ENCODE results near the gene CDCP1. TPM values are rescaled to one million over a fixed set of nuclear protein-coding genes. Genes with fewer than 3 reads are reported as not detected.
A peak's percentile ranks its signal among the peaks of the same experiment; 100 is the strongest.

The CDCP1 gene
- total and polyA plus RNA-seq, 10 donors = 0.15 to 3.6 (median 2.1) TPM

DNA sequence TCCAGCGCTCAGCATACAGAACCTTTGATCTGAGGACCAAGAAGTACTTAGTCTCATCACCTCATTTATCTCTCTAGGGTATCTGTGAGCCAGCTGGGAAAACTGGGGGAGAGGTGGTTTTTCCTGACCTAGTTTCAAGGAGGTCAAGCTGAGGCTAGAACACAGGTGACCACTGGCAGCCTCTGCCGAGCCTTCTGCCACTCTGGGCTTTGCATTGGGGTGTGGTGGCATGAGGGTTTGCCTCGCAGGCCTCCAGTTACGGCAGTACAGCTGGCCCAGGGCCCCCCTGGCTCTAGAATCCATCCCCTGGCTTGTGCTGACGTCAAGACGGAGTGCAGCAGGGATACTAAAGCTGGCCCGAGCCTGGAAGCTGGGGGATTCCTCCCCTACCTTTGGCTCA is 34.7 kb upstream of the CDCP1 start:
- DNase-seq = no peak

DNA sequence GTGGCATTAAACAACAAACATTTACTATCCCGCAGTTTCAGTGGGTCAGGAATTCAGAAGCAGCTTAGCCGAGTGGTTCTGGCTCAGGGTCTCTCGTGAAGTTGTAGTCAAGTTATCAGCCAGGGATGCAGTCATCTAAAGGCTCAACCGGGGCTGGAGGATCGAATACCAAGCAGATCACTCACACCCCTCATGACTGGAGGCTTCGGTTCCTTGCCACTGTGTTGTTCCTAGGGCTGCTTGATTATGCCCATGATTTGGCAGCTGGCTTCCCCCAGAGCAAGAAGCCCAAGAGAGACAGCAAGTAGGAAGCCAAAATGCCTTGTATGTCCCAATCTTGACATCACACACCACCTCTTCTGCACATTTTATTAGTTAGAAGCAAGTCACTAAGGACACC is 33.9 kb upstream of the CDCP1 start:
- Histone ChIP-seq H3K27me3 (replicated peaks in 1 of 7) (no peaks in the 10 kb centered on the region), H3K27ac (no peak overlapping the region), H3K36me3 (no peaks in the 10 kb centered on the region), H3K4me1 (no peaks in the 10 kb centered on the region), H3K4me3 (no peak overlapping the region), H3K9me3 (no peaks in the 10 kb centered on the region)
- no peak for TF ChIP-seq POLR2A (IDR thresholded peaks at IDR 0.05)
- no peak for TF ChIP-seq POLR2AphosphoS5 (IDR thresholded peaks at IDR 0.05)
- TF ChIP-seq, protein P1, sequence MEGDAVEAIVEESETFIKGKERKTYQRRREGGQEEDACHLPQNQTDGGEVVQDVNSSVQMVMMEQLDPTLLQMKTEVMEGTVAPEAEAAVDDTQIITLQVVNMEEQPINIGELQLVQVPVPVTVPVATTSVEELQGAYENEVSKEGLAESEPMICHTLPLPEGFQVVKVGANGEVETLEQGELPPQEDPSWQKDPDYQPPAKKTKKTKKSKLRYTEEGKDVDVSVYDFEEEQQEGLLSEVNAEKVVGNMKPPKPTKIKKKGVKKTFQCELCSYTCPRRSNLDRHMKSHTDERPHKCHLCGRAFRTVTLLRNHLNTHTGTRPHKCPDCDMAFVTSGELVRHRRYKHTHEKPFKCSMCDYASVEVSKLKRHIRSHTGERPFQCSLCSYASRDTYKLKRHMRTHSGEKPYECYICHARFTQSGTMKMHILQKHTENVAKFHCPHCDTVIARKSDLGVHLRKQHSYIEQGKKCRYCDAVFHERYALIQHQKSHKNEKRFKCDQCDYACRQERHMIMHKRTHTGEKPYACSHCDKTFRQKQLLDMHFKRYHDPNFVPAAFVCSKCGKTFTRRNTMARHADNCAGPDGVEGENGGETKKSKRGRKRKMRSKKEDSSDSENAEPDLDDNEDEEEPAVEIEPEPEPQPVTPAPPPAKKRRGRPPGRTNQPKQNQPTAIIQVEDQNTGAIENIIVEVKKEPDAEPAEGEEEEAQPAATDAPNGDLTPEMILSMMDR (IDR thresholded peaks at IDR 0.05 in 8 of 11, conservative IDR thresholded peaks at IDR 0.05 in 3 of 11) = no peak
- intact Hi-C loops (cut with DNase I; ENCODE audit: low total_unique reads) = no loop called here
- 57 to 91% (median 82%) methylated on average over 6 of the region's 6 CpGs for WGBS, 5 donors
- peak; percentile 19 for DNase-seq

More for the DNA sequence above, 34.7 kb upstream of the CDCP1 start:
- no peaks in the 10 kb centered on the region for H3K27me3 ChIP-seq (replicated peaks in 1 of 7)
- H3K4me1 ChIP-seq = no peaks in the 10 kb centered on the region
- WGBS, 5 donors = 61 to 98% (median 84%) methylated on average over 3 to 7 of the region's 7 CpGs
- intact Hi-C loops (cut with DNase I; ENCODE audit: low total_unique reads) = no loop called here
- H3K36me3 ChIP-seq = no peaks in the 10 kb centered on the region
- no peak overlapping the region for H3K27ac ChIP-seq
- no peak overlapping the region for H3K4me3 ChIP-seq
- no peaks in the 10 kb centered on the region for H3K9me3 ChIP-seq
- TF ChIP-seq POLR2AphosphoS5 (IDR thresholded peaks at IDR 0.05) (no peak), POLR2A (IDR thresholded peaks at IDR 0.05) (no peak)
- TF ChIP-seq, protein P1 (IDR thresholded peaks at IDR 0.05 in 8 of 11, conservative IDR thresholded peaks at IDR 0.05 in 3 of 11) = no peak

- intact Hi-C loops (cut with DNase I; ENCODE audit: low total_unique reads) = no loop called here
- H3K27ac ChIP-seq = no peak overlapping the region
- H3K36me3 ChIP-seq = no peaks in the 10 kb centered on the region
- H3K4me3 ChIP-seq = no peak overlapping the region
- no peaks in the 10 kb centered on the region for H3K9me3 ChIP-seq
- TF ChIP-seq, protein P1 (IDR thresholded peaks at IDR 0.05 in 8 of 11, conservative IDR thresholded peaks at IDR 0.05 in 3 of 11) = no peak
- no peaks in the 10 kb centered on the region for H3K27me3 ChIP-seq (replicated peaks in 1 of 7)
- WGBS, 5 donors = 81 to 97% (median 89%) methylated on average over 3 of the region's 3 CpGs
- no peaks in the 10 kb centered on the region for H3K4me1 ChIP-seq
- peak; percentile 54 for DNase-seq
Observed at GRCh38 chr3:45179163-45179562, 33.0 kb upstream of the CDCP1 start.

DNA sequence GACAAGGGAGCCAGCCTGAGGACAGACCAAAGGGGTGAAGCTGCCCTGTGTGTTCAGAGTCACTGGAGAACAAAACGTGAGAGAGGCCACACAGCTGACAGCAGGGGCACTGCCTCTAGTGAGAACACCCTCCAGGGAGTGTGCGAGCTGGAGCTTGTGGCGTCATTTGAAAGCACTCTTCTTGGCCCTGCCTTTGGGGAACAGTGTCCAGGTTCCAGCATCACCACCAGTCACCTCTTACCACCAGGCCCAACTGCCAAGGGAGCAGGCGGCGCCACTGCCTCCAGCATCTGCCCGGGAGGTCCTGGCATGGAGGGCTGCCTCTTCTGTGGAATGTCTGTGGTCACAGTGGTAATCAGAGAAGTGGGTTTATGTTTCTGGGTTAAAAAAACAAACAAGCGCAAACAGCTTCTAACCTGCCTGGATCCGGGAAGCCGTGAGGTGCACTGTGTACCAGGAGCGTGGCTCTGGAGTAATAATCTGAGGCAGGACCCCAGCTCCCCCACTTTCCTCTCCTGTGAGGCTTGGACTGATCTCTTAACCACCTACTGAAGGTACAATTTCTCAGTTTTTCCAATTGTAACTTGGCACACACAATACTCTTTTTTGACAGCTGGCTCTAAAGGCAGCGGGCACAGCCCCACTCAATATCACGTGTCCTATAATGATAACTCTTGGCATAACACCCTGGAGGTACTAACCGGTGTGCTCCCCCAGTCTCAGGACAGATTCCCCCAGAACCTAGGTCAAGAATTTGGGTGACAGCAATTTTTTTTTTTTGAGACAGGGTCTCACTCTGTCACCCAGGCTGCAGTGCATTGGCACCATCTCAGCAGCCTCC is 32.2 kb upstream of the CDCP1 start:
- no peak for TF ChIP-seq POLR2AphosphoS5 (IDR thresholded peaks at IDR 0.05)
- TF ChIP-seq POLR2A (IDR thresholded peaks at IDR 0.05) = no peak
- TF ChIP-seq, protein P1 (IDR thresholded peaks at IDR 0.05 in 8 of 11, conservative IDR thresholded peaks at IDR 0.05 in 3 of 11) = no peak
- WGBS, 5 donors = 79 to 91% (median 83%) methylated on average over 10 to 13 of the region's 13 CpGs
- no peak overlapping the region for H3K4me3 ChIP-seq
- H3K36me3 ChIP-seq = no peaks in the 10 kb centered on the region
- H3K9me3 ChIP-seq = no peaks in the 10 kb centered on the region
- H3K27me3 ChIP-seq (replicated peaks in 1 of 7) = no peaks in the 10 kb centered on the region
- intact Hi-C loops (cut with DNase I; ENCODE audit: low total_unique reads) = no loop called here
- no peak for DNase-seq
- no peak overlapping the region for H3K27ac ChIP-seq
- H3K4me1 ChIP-seq = no peaks in the 10 kb centered on the region

Data from spleen (tissue), 11 donors.